ENCODE measurements around the gene SYCE1L.

SYCE1L gene

DNA sequence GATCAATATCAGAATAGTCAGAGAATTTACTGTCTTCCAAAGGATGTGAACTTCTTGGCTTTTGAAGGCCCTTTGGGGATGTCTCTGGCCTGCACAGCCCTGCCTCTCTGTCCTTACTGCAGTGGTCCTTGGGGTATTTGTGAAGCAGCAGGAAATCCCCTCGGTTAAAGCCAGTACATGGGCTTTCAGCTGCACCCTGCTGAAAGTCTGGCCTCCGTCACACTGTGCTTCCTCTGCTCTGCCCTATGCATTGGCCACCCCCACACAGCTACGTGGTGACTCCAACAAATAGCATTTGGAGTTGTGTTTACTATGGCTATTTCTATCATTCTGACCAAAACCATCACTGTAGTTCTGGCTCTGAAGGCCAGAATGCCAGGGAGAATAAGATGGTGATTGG, 21.2 kb downstream of the SYCE1L start:
- Histone ChIP-seq H3K18ac (ENCODE audit: low read length) (no peak overlapping the region), H3K4me1 (ENCODE audit: control insufficient read depth in 2 of 2, insufficient read depth in 1 of 2, low read depth in 1 of 2, low read length in 2 of 2) (no peaks in the 10 kb centered on the region), H3K4ac (ENCODE audit: low read length) (no peak overlapping the region), H2AK5ac (ENCODE audit: low read depth, low read length) (no peak overlapping the region), H2AFZ (ENCODE audit: low read length) (no peak overlapping the region), H2BK120ac (ENCODE audit: low read depth, low read length) (no peak overlapping the region), H3K9ac (ENCODE audit: low read depth, low read length, poor library complexity) (no peak overlapping the region), H3K4me3 (ENCODE audit: low read length in 2 of 2) (no peak overlapping the region), H3K9me3 (replicated peaks in 1 of 2; ENCODE audit: control insufficient read depth in 2 of 2, insufficient read depth in 1 of 2, low read depth in 1 of 2, low read length in 2 of 2) (no peaks in the 10 kb centered on the region), H2BK12ac (ENCODE audit: low read length) (no peak overlapping the region), H3K14ac (ENCODE audit: low read length) (no peak overlapping the region), H3K36me3 (replicated peaks in 1 of 2; ENCODE audit: control insufficient read depth in 2 of 2, insufficient read depth in 2 of 2, low read length in 2 of 2) (peaks cover 0 to 2% of the 10 kb centered on the region in 2 donors), H2BK15ac (ENCODE audit: low read length) (no peak overlapping the region), H4K91ac (ENCODE audit: low read depth, low read length, poor library complexity) (no peak overlapping the region), H3K27ac (replicated peaks; ENCODE audit: low read length) (no peak overlapping the region), H4K8ac (ENCODE audit: low read depth, low read length) (no peak overlapping the region), H3K23ac (ENCODE audit: low read depth, low read length, poor library complexity) (no peak overlapping the region), H3K79me1 (ENCODE audit: low read depth, low read length) (no peaks in the 10 kb centered on the region), H2BK5ac (ENCODE audit: low read length) (no peak overlapping the region), H3K4me2 (ENCODE audit: insufficient read depth, low read length, poor library complexity, severe bottlenecking) (no peak overlapping the region), H3K27me3 (ENCODE audit: control insufficient read depth in 3 of 3, insufficient read depth in 3 of 3, low read depth in 1 of 3, low read length in 3 of 3) (no peaks in the 10 kb centered on the region)
- no peak for DNase-seq (ENCODE audit: low spot score)
- WGBS, 2 donors (ENCODE audit: extremely low coverage in 2 of 2, insufficient read length in 2 of 2, insufficient replicate concordance in 1 of 2), result no CpG with 5 or more reads among the region's 3 CpGs

DNA sequence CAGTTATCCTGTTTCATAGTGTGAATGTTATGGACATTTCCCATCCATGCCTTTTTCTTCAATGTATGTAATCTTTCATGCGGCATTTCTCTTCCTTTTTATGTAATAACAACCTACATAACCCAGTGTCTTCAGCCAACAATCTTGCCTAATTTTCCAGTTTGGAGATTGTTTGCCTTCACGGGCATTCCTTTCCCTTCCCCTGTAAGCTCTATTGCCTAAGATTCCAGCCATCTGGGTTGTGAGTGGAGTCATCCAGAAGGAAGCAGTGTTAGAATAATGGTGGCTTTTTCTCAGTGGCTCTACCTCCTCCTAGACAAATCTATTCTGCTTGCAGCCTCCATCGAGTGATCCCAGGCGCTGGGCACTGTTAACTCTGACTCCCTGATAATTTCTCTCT, 22.3 kb downstream of the SYCE1L start:
- Histone ChIP-seq H3K27me3 (ENCODE audit: control insufficient read depth in 3 of 3, insufficient read depth in 3 of 3, low read depth in 1 of 3, low read length in 3 of 3) (peaks cover 0 to 4% (median 0%) of the 10 kb centered on the region in 3 experiments), H3K36me3 (replicated peaks in 1 of 2; ENCODE audit: control insufficient read depth in 2 of 2, insufficient read depth in 2 of 2, low read length in 2 of 2) (peaks cover 0 to 2% of the 10 kb centered on the region in 2 donors), H4K8ac (ENCODE audit: low read depth, low read length) (no peak overlapping the region), H2BK120ac (ENCODE audit: low read depth, low read length) (no peak overlapping the region), H2BK15ac (ENCODE audit: low read length) (no peak overlapping the region), H2AFZ (ENCODE audit: low read length) (no peak overlapping the region), H3K9me3 (replicated peaks in 1 of 2; ENCODE audit: control insufficient read depth in 2 of 2, insufficient read depth in 1 of 2, low read depth in 1 of 2, low read length in 2 of 2) (no peaks in the 10 kb centered on the region), H3K14ac (ENCODE audit: low read length) (no peak overlapping the region), H3K27ac (replicated peaks; ENCODE audit: low read length) (no peak overlapping the region), H2BK12ac (ENCODE audit: low read length) (no peak overlapping the region), H3K79me1 (ENCODE audit: low read depth, low read length) (no peaks in the 10 kb centered on the region), H3K4ac (ENCODE audit: low read length) (no peak overlapping the region), H3K9ac (ENCODE audit: low read depth, low read length, poor library complexity) (no peak overlapping the region), H3K4me3 (ENCODE audit: low read length in 2 of 2) (no peak overlapping the region), H4K91ac (ENCODE audit: low read depth, low read length, poor library complexity) (no peak overlapping the region), H3K4me1 (ENCODE audit: control insufficient read depth in 2 of 2, insufficient read depth in 1 of 2, low read depth in 1 of 2, low read length in 2 of 2) (no peaks in the 10 kb centered on the region), H3K4me2 (ENCODE audit: insufficient read depth, low read length, poor library complexity, severe bottlenecking) (no peak overlapping the region), H2BK5ac (ENCODE audit: low read length) (no peak overlapping the region), H2AK5ac (ENCODE audit: low read depth, low read length) (no peak overlapping the region), H3K23ac (ENCODE audit: low read depth, low read length, poor library complexity) (no peak overlapping the region), H3K18ac (ENCODE audit: low read length) (no peak overlapping the region)
- DNase-seq (ENCODE audit: low spot score), result no peak
- no CpG with 5 or more reads among the region's 4 CpGs for WGBS, 2 donors (ENCODE audit: extremely low coverage in 2 of 2, insufficient read length in 2 of 2, insufficient replicate concordance in 1 of 2)

DNA sequence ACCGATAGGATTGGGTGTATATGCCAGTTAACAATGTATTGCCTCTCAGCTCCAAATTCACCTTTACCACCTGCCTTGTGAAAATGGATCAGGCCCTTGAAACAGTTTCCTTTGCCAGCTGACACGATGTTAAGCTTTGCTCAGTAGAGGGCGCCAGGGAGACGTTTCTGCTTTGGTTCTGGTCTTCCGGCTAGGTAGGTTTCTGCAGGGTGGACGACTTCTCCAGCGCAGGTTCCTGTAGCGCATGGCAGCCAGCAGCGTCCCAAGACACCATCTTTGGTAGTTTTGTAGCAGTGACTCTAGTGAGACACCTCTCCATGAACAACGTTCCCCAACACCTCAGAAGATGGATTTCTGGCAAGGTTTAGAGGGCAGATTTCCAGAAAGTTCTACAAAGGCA, 24.0 kb downstream of the SYCE1L start:
- Histone ChIP-seq H3K4me2 (ENCODE audit: insufficient read depth, low read length, poor library complexity, severe bottlenecking) (no peak overlapping the region), H3K23ac (ENCODE audit: low read depth, low read length, poor library complexity) (no peak overlapping the region), H4K91ac (ENCODE audit: low read depth, low read length, poor library complexity) (no peak overlapping the region), H2BK12ac (ENCODE audit: low read length) (no peak overlapping the region), H2BK15ac (ENCODE audit: low read length) (no peak overlapping the region), H2AK5ac (ENCODE audit: low read depth, low read length) (no peak overlapping the region), H3K14ac (ENCODE audit: low read length) (no peak overlapping the region), H3K79me1 (ENCODE audit: low read depth, low read length) (no peaks in the 10 kb centered on the region), H4K8ac (ENCODE audit: low read depth, low read length) (no peak overlapping the region), H2BK5ac (ENCODE audit: low read length) (no peak overlapping the region), H3K4me1 (ENCODE audit: control insufficient read depth in 2 of 2, insufficient read depth in 1 of 2, low read depth in 1 of 2, low read length in 2 of 2) (no peaks in the 10 kb centered on the region), H3K18ac (ENCODE audit: low read length) (no peak overlapping the region), H3K9me3 (replicated peaks in 1 of 2; ENCODE audit: control insufficient read depth in 2 of 2, insufficient read depth in 1 of 2, low read depth in 1 of 2, low read length in 2 of 2) (no peaks in the 10 kb centered on the region), H3K4ac (ENCODE audit: low read length) (no peak overlapping the region), H3K4me3 (ENCODE audit: low read length in 2 of 2) (no peak overlapping the region), H3K36me3 (replicated peaks in 1 of 2; ENCODE audit: control insufficient read depth in 2 of 2, insufficient read depth in 2 of 2, low read length in 2 of 2) (peaks cover 0 to 2% of the 10 kb centered on the region in 2 donors), H2BK120ac (ENCODE audit: low read depth, low read length) (no peak overlapping the region), H2AFZ (ENCODE audit: low read length) (no peak overlapping the region), H3K27me3 (ENCODE audit: control insufficient read depth in 3 of 3, insufficient read depth in 3 of 3, low read depth in 1 of 3, low read length in 3 of 3) (peaks cover 0 to 7% (median 0%) of the 10 kb centered on the region in 3 experiments), H3K27ac (replicated peaks; ENCODE audit: low read length) (no peak overlapping the region), H3K9ac (ENCODE audit: low read depth, low read length, poor library complexity) (no peak overlapping the region)
- DNase-seq (ENCODE audit: low spot score), result no peak
- no CpG with 5 or more reads among the region's 10 CpGs for WGBS, 2 donors (ENCODE audit: extremely low coverage in 2 of 2, insufficient read length in 2 of 2, insufficient replicate concordance in 1 of 2)

DNA sequence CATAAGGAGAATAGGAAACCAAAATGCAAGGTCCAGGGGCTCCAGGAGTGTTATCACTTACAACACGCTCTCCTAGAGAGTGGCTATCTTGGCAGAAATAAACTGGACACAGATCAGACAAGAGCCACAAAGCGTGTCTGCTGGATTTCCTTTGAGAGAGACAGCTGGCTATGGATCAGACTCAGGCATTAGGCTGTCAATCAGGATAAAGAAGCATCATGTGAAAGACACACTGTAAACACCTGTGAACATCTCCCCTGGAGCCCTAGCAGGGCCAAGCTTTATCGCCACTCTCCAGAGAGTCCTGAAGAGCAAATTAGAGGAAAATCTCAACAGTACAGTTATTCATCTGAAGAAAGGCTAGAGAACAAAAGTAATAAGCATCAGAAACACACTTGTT, 26.0 kb downstream of the SYCE1L start:
- Histone ChIP-seq H2BK15ac (ENCODE audit: low read length) (no peak overlapping the region), H3K27me3 (ENCODE audit: control insufficient read depth in 3 of 3, insufficient read depth in 3 of 3, low read depth in 1 of 3, low read length in 3 of 3) (peaks cover 0 to 7% (median 0%) of the 10 kb centered on the region in 3 experiments), H3K36me3 (replicated peaks in 1 of 2; ENCODE audit: control insufficient read depth in 2 of 2, insufficient read depth in 2 of 2, low read length in 2 of 2) (peaks cover 0 to 2% of the 10 kb centered on the region in 2 donors), H3K23ac (ENCODE audit: low read depth, low read length, poor library complexity) (no peak overlapping the region), H4K8ac (ENCODE audit: low read depth, low read length) (no peak overlapping the region), H3K4me2 (ENCODE audit: insufficient read depth, low read length, poor library complexity, severe bottlenecking) (no peak overlapping the region), H3K79me1 (ENCODE audit: low read depth, low read length) (no peaks in the 10 kb centered on the region), H3K9ac (ENCODE audit: low read depth, low read length, poor library complexity) (no peak overlapping the region), H3K27ac (replicated peaks; ENCODE audit: low read length) (no peak overlapping the region), H3K4ac (ENCODE audit: low read length) (no peak overlapping the region), H3K18ac (ENCODE audit: low read length) (no peak overlapping the region), H2BK120ac (ENCODE audit: low read depth, low read length) (no peak overlapping the region), H2AFZ (ENCODE audit: low read length) (no peak overlapping the region), H3K4me1 (ENCODE audit: control insufficient read depth in 2 of 2, insufficient read depth in 1 of 2, low read depth in 1 of 2, low read length in 2 of 2) (no peaks in the 10 kb centered on the region), H4K91ac (ENCODE audit: low read depth, low read length, poor library complexity) (no peak overlapping the region), H3K9me3 (replicated peaks in 1 of 2; ENCODE audit: control insufficient read depth in 2 of 2, insufficient read depth in 1 of 2, low read depth in 1 of 2, low read length in 2 of 2) (no peaks in the 10 kb centered on the region), H2BK12ac (ENCODE audit: low read length) (no peak overlapping the region), H2AK5ac (ENCODE audit: low read depth, low read length) (no peak overlapping the region), H3K4me3 (ENCODE audit: low read length in 2 of 2) (no peak overlapping the region), H2BK5ac (ENCODE audit: low read length) (no peak overlapping the region), H3K14ac (ENCODE audit: low read length) (no peak overlapping the region)
- no CpG with 5 or more reads among the region's 3 CpGs for WGBS, 2 donors (ENCODE audit: extremely low coverage in 2 of 2, insufficient read length in 2 of 2, insufficient replicate concordance in 1 of 2)
- DNase-seq (ENCODE audit: low spot score), result no peak
